Psoas muscle (tissue), 8 donors: ENCODE measurements around the gene SLC12A8. TPM values are rescaled to one million over a fixed set of nuclear protein-coding genes. Genes with fewer than 3 reads are reported as not detected.

Experiments used
- ATAC-seq, 4 donors: fragments of 200-7000 bp; cut with Tn5 transposase; one replicate each; pipeline ENCODE4 v1.9.1; 2020; ENCODE audit warnings: moderate library complexity in 3 of 4, mild to moderate bottlenecking in 2 of 4
- DNase-seq, 2 donors: peaks; one replicate each; pipeline ENCODE4 v3.0.0-alpha.2; 2020
- H3K27ac ChIP-seq: fragments of 200-600 bp; one replicate; pipeline ENCODE4 v1.8.0; 2022
- H3K27me3 ChIP-seq, 3 donors: fragments of 200-600 bp in 1 of 3; one replicate each; pipeline versions ENCODE4 v1.6.1 to v1.8.0; 2013 to 2022; ENCODE audit warnings: low read length in 2 of 3, mild to moderate bottlenecking in 2 of 3, moderate library complexity in 1 of 3; ENCODE audit not compliant: insufficient read depth in 3 of 3
- H3K36me3 ChIP-seq, 2 donors: fragments of 200-600 bp in 1 of 2; one replicate each; pipeline versions ENCODE4 v1.6.1 to v1.8.0; 2013 to 2022; ENCODE audit warnings: low read depth in 1 of 2, mild to moderate bottlenecking in 1 of 2, moderate library complexity in 1 of 2; ENCODE audit not compliant: insufficient read depth in 1 of 2
- H3K4me1 ChIP-seq: fragments of 200-600 bp; one replicate; pipeline ENCODE4 v1.8.0; 2022
- H3K4me3 ChIP-seq: fragments of 200-600 bp; one replicate; pipeline ENCODE4 v1.8.0; 2022; ENCODE audit warnings: mild to moderate bottlenecking
- H3K9me3 ChIP-seq: fragments of 200-600 bp; one replicate; pipeline ENCODE4 v1.8.0; 2022
- WGBS, 3 donors: extraction: QIAGEN DNeasy Blood & Tissue Kit; methylation state at CpG; one replicate each; pipeline versions ENCODE4 v1.1.6 to v1.1.7; 2013; 5-methylcytosine and 5-hydroxymethylcytosine counted together
- intact Hi-C, 2 donors: fragments of 100-400 bp; cut with DNase I; formaldehyde crosslinking; loops; one replicate each; pipeline versions ENCODE4 v1.11.0 to v1.14.2; 2022
- polyA plus RNA-seq, 3 donors: library from polyadenylated mRNA; stranded (reverse); fragments of 200-250 nt; gene quantifications; one replicate each; pipeline ENCODE4 v1.2.3, GENCODE V29; 2013
- total RNA-seq, 4 donors: library from RNA; stranded (reverse); fragmentation: NEBNext Ultra II Directional in 2 of 4; extraction: Animal tissue kit (Norgen Biotek cat#: 25700) in 2 of 4; gene quantifications; one replicate each; pipeline versions ENCODE4 v1.2.1 to v1.2.4, GENCODE V29; 2021 to 2023
- TF ChIP-seq, protein P1 (sequence below): fragments of 200-600 bp; IDR thresholded peaks from one replicate; pipeline ENCODE4 v1.8.0; 2022; ENCODE audit warnings: antibody characterized with exemption
- donor health status: healthy with polysubstance abuse.
- donor health status: DM: no; HTN: no; CAD: no; lungs with moderate emphysema.
- donor health status: Bipolar disorder and iron deficiency.
- donor health status: healthy.
- donor health status: DM: yes; HTN: yes; CAD: no.
- donor health status: DM: no; HTN: no; CAD: no.
- donor health status: DM: no; HTN: no; CAD: no.
- donor health status: DM: yes; HTN: yes; CAD: no.

The SLC12A8 gene
- total and polyA plus RNA-seq, 7 donors, result 0.06 to 0.93 (median 0.33) TPM; not detected in 1

DNA sequence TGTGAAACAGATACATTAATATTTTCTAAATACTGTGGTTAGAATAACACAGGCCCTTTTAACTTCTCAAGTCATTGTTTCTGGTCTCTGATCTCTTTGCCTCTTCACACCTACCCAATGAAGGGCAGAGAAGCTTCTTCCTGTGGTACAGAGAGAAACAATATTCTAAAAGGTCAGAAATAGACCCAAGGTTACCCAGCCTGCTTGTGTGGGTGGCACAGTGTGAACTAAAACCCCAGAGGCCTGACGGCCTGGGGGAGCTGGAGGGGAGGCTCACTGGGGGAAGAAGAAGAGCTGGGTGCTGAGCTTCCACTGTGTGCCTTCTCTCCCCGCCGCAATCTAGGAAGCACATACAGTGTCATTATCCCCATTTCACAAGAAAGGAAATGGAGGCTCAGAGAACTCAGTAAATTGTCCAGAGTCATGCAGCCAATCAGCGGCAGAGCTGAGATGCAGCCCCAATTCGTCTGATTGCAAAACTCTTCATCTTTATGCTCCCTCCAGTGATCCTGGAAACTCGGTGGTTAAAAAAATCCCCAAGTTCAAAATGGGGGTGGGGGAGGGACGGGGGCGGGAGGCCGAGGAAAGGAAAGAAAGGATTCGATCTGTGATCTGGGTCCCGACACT lies 92.7 kb downstream of the SLC12A8 start:
- peaks cover 22% of the 10 kb centered on the region for H3K4me1 ChIP-seq
- TF ChIP-seq, protein P1, sequence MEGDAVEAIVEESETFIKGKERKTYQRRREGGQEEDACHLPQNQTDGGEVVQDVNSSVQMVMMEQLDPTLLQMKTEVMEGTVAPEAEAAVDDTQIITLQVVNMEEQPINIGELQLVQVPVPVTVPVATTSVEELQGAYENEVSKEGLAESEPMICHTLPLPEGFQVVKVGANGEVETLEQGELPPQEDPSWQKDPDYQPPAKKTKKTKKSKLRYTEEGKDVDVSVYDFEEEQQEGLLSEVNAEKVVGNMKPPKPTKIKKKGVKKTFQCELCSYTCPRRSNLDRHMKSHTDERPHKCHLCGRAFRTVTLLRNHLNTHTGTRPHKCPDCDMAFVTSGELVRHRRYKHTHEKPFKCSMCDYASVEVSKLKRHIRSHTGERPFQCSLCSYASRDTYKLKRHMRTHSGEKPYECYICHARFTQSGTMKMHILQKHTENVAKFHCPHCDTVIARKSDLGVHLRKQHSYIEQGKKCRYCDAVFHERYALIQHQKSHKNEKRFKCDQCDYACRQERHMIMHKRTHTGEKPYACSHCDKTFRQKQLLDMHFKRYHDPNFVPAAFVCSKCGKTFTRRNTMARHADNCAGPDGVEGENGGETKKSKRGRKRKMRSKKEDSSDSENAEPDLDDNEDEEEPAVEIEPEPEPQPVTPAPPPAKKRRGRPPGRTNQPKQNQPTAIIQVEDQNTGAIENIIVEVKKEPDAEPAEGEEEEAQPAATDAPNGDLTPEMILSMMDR, result no peak
- H3K27ac ChIP-seq, result no peak overlapping the region
- H3K27me3 ChIP-seq, result peaks cover 0 to 3% (median 0%) of the 10 kb centered on the region in 3 donors
- intact Hi-C loops, result no loop called here
- DNase-seq, result no peak
- ATAC-seq, result peak in 1 of 4 donors; percentile 30
- peak overlapping the region; percentile 22 for H3K4me3 ChIP-seq
- H3K36me3 ChIP-seq, result no peaks in the 10 kb centered on the region
- 46 to 56% (median 47%) methylated on average over 11 of the region's 11 CpGs for WGBS, 3 donors
- H3K9me3 ChIP-seq, result no peaks in the 10 kb centered on the region

GRCh38 chr3:125118600-125118999 lies 93.9 kb downstream of the SLC12A8 start:
- Histone ChIP-seq H3K27me3 (peaks cover 0 to 3% (median 0%) of the 10 kb centered on the region in 3 donors), H3K4me3 (no peak overlapping the region), H3K9me3 (no peaks in the 10 kb centered on the region), H3K27ac (no peak overlapping the region), H3K36me3 (no peaks in the 10 kb centered on the region), H3K4me1 (peaks cover 22% of the 10 kb centered on the region)
- TF ChIP-seq, protein P1, result no peak
- ATAC-seq (no peak), DNase-seq (no peak)
- intact Hi-C loops, result no loop called here
- WGBS, 3 donors, result 97 to 99% (median 98%) methylated on average over 8 of the region's 8 CpGs

DNA sequence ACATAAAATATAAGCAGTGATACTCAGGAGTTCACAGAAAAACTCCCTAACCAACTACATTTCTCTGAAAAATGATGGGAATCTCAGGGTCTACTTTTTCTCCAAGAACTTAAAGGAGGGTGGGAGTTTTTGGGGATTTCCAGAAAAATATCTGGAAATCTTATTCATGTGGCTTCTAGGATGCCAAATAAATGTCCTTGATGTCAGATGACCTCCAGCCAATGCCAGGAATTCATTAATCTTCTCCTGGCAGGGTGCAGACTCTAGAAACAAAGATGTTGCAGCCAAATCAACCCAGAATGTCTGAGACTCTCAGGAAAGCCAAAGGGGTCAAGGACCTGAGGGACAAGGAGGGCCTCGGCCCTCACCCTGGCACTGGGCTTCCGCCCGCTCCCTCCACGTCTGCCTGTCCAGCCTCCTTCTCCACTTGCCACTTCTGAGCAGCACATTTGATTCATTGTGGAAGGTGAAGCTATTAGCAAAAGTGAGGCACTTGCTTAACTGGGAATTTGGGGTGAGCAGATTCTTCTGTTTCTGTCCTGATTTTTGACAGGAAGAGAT lies 94.8 kb downstream of the SLC12A8 start:
- H3K4me1 ChIP-seq, result peaks cover 22% of the 10 kb centered on the region
- intact Hi-C loops, result no loop called here
- H3K27ac ChIP-seq, result no peak overlapping the region
- no peaks in the 10 kb centered on the region for H3K36me3 ChIP-seq
- TF ChIP-seq, protein P1, result no peak
- H3K9me3 ChIP-seq, result no peaks in the 10 kb centered on the region
- no peak overlapping the region for H3K4me3 ChIP-seq
- ATAC-seq (no peak), DNase-seq (no peak)
- 63 to 84% (median 82%) methylated on average over 4 of the region's 4 CpGs for WGBS, 3 donors
- peaks cover 0 to 3% (median 0%) of the 10 kb centered on the region in 3 donors for H3K27me3 ChIP-seq

DNA sequence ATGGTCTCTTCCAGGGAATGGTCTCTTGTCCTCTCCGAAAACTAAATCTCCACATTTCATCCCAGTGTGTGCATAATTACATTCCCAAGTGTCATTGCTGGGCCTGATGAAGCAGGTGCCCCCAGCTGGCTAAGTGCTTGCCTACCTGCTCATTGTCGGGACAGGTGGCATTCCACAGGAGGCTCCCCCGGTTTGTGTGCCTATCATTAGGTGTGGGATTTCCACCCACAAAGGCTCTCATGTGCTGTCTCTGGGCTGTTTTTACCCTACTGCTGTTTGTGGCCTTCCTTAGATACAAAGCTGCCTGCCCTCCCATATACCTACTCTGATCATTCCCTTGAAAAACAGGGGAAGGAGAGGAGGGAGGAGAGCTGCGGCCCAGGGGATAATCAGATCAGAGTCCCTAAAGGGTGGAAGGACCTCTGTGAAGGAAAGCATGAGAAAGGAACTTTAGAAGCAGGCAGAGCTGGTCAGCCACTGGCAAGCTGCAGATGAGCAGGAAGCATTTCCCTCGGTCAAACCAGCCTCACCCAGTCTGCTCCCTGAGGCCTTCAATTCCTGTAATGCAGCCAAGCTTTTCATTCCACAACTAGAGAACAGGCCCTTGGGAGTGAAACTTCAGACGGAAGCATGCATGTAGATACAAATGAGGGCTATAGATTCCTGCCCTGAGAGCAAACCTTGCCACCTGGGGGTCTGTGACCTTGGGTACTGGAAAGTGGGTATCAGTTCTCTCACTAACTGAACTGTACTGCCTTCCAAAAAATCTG lies 96.1 kb downstream of the SLC12A8 start:
- DNase-seq (no peak), ATAC-seq (peak; percentile 21 to 68 (median 60))
- Histone ChIP-seq H3K36me3 (no peaks in the 10 kb centered on the region), H3K9me3 (no peaks in the 10 kb centered on the region), H3K4me1 (peaks cover 22% of the 10 kb centered on the region), H3K27me3 (peaks cover 0 to 3% (median 0%) of the 10 kb centered on the region in 3 donors), H3K4me3 (no peak overlapping the region), H3K27ac (no peak overlapping the region)
- TF ChIP-seq, protein P1, result no peak
- intact Hi-C loops, result no loop called here
- 44 to 58% (median 51%) methylated on average over 6 of the region's 6 CpGs for WGBS, 3 donors
